ENCODE results near the gene ENTR1.
A peak's percentile ranks its signal among the peaks of the same experiment; 100 is the strongest.

ENTR1 gene

GRCh38 chr9:136364942-136365774, 45.3 kb downstream of the ENTR1 start:
- H3K27ac ChIP-seq (ENCODE audit: low read length, poor library complexity, severe bottlenecking), result no peak overlapping the region
- WGBS, result 94% methylated on average over 31 of the region's 31 CpGs

GRCh38 chr9:136363949-136364748, 46.3 kb downstream of the ENTR1 start:
- no peak overlapping the region for H3K23ac ChIP-seq (ENCODE audit: low read length in 2 of 2)
- no peak overlapping the region for H3K4me2 ChIP-seq (ENCODE audit: low read length, poor library complexity, severe bottlenecking)
- no peak overlapping the region for H2BK5ac ChIP-seq (ENCODE audit: low read depth, low read length, poor library complexity, severe bottlenecking)
- H2BK15ac ChIP-seq (ENCODE audit: low read depth, poor library complexity, severe bottlenecking), result peak overlapping the region; percentile 54
- H3K9ac ChIP-seq (ENCODE audit: low read length), result no peak overlapping the region
- H2AFZ ChIP-seq (ENCODE audit: low read depth, low read length), result no peak overlapping the region
- H3K18ac ChIP-seq (ENCODE audit: low read depth in 1 of 2, low read length in 2 of 2), result peak overlapping the region in 1 of 2 experiments; percentile 6
- H3K14ac ChIP-seq (ENCODE audit: low read length in 2 of 2), result peak overlapping the region in 1 of 2 experiments; percentile 53
- 75% methylated on average over 49 of the region's 54 CpGs for WGBS
- DNase-seq, result no peak
- H2AK5ac ChIP-seq (ENCODE audit: low read length, severe bottlenecking), result peak overlapping the region; percentile 27
- peak overlapping the region in 1 of 2 experiments; percentile 16 for H3K4ac ChIP-seq (ENCODE audit: low read depth in 1 of 2, low read length in 2 of 2)
- H4K8ac ChIP-seq (ENCODE audit: low read length), result peak overlapping the region; percentile 39
- H2BK120ac ChIP-seq (ENCODE audit: low read depth, low read length), result no peak overlapping the region
- no peak overlapping the region for H3K27ac ChIP-seq (ENCODE audit: low read length, poor library complexity, severe bottlenecking)
- peaks cover 11% of the 10 kb centered on the region for H3K79me1 ChIP-seq (replicated peaks; ENCODE audit: low read length, poor library complexity, severe bottlenecking)
- H3K4me1 ChIP-seq (ENCODE audit: control insufficient read depth, insufficient read depth, low read depth, low read length), result peaks cover 44% of the 10 kb centered on the region
- H2BK12ac ChIP-seq (ENCODE audit: low read length in 2 of 2), result peak overlapping the region in 1 of 2 experiments; percentile 4
- H4K91ac ChIP-seq (ENCODE audit: low read length), result peak overlapping the region; percentile 27
- no peaks in the 10 kb centered on the region for H3K27me3 ChIP-seq (ENCODE audit: control insufficient read depth in 1 of 2, insufficient read depth in 1 of 2, low read length in 2 of 2)
- H3K4me3 ChIP-seq (ENCODE audit: insufficient read depth in 1 of 2, low read depth in 1 of 2, low read length in 2 of 2), result peak overlapping the region in 1 of 2 experiments; percentile 78
- no peaks in the 10 kb centered on the region for H3K9me3 ChIP-seq (ENCODE audit: control insufficient read depth, low read length)
- H3K36me3 ChIP-seq (ENCODE audit: control insufficient read depth in 1 of 2, insufficient read depth in 2 of 2, low read depth in 1 of 2, low read length in 2 of 2), result peaks cover 3 to 46% of the 10 kb centered on the region in 2 experiments

More at GRCh38 chr9:136364942-136365774, 45.3 kb downstream of the ENTR1 start:
- Histone ChIP-seq H3K4me2 (ENCODE audit: low read length, poor library complexity, severe bottlenecking) (no peak overlapping the region), H2BK120ac (ENCODE audit: low read depth, low read length) (no peak overlapping the region), H3K9ac (ENCODE audit: low read length) (no peak overlapping the region), H3K14ac (ENCODE audit: low read length in 2 of 2) (peak overlapping the region in 1 of 2 experiments; percentile 22), H3K79me1 (replicated peaks; ENCODE audit: low read length, poor library complexity, severe bottlenecking) (peaks cover 11% of the 10 kb centered on the region), H3K9me3 (ENCODE audit: control insufficient read depth, low read length) (no peaks in the 10 kb centered on the region), H3K4me1 (ENCODE audit: control insufficient read depth, insufficient read depth, low read depth, low read length) (peaks cover 43% of the 10 kb centered on the region), H4K8ac (ENCODE audit: low read length) (no peak overlapping the region), H2AK5ac (ENCODE audit: low read length, severe bottlenecking) (no peak overlapping the region), H3K27me3 (ENCODE audit: control insufficient read depth in 1 of 2, insufficient read depth in 1 of 2, low read length in 2 of 2) (no peaks in the 10 kb centered on the region), H3K4me3 (ENCODE audit: insufficient read depth in 1 of 2, low read depth in 1 of 2, low read length in 2 of 2) (no peak overlapping the region), H2AFZ (ENCODE audit: low read depth, low read length) (no peak overlapping the region), H2BK12ac (ENCODE audit: low read length in 2 of 2) (peak overlapping the region in 1 of 2 experiments; percentile 69), H2BK15ac (ENCODE audit: low read depth, poor library complexity, severe bottlenecking) (no peak overlapping the region), H3K4ac (ENCODE audit: low read depth in 1 of 2, low read length in 2 of 2) (no peak overlapping the region), H3K23ac (ENCODE audit: low read length in 2 of 2) (no peak overlapping the region), H3K18ac (ENCODE audit: low read depth in 1 of 2, low read length in 2 of 2) (peak overlapping the region in 1 of 2 experiments; percentile 56), H4K91ac (ENCODE audit: low read length) (peak overlapping the region; percentile 18), H2BK5ac (ENCODE audit: low read depth, low read length, poor library complexity, severe bottlenecking) (no peak overlapping the region), H3K36me3 (ENCODE audit: control insufficient read depth in 1 of 2, insufficient read depth in 2 of 2, low read depth in 1 of 2, low read length in 2 of 2) (peaks cover 0 to 48% of the 10 kb centered on the region in 2 experiments)
- DNase-seq, result no peak

DNA sequence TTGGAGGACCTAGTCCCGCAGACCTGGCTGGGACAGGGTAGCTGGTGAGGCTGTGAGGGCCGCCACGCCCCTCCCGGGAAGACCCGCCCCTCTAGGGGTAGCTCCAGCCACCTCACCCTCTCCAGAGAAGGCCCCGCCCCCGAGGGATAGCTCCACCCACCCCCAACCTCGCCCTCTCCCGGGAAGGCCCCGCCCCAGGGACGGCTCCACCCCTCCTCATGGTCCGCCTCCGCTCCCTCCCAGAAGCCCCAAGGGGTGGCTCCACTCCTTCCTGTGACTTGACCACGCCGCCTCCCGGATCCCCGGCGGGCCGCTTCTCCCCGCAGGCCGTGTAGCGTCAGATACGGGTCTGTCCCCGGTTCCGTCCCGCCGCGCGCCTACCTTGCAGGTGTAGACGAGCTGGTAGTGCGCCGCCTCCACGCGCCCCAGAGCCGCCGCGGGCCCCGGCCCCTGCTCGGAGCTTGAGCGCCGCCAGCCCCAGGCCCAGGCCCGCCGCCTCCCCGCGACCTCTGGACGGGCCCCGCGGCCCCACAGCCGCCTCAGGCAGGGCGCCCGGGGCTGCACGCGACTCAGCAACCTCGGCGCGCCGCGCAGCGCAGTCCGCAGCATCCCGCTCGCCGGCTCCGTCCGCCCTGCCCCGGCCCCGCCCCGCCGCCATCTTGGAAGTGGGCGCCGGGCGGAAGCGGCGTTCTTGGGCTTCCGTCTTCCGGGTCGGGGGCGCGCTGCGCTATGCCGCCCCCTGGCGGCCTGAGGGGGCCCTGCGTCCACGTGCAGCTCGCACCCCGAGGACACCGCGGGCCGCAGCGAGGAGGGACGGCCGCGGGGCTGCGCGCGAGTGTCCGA, 47.1 kb downstream of the ENTR1 start, which contains the start of gene DNLZ:
DNLZ (minus strand) TSS at position 639 of the 843 bp plus-strand sequence; CDS start at position 609, 30 bp downstream.
- DNase-seq, result peak; percentile 93
- peak within 1 kb of the TSS; percentile 43 to 99 for H3K14ac ChIP-seq (ENCODE audit: low read length in 2 of 2)
- no peak within 1 kb of the TSS for H3K27ac ChIP-seq (ENCODE audit: low read length, poor library complexity, severe bottlenecking)
- H3K4ac ChIP-seq (ENCODE audit: low read depth in 1 of 2, low read length in 2 of 2), result peak within 1 kb of the TSS; percentile 96 to 99
- H2BK15ac ChIP-seq (ENCODE audit: low read depth, poor library complexity, severe bottlenecking), result peak within 1 kb of the TSS; percentile 60
- H2AK5ac ChIP-seq (ENCODE audit: low read length, severe bottlenecking), result peak within 1 kb of the TSS; percentile 27
- 1% methylated on average over 89 of the region's 97 CpGs for WGBS
- no peaks in the 10 kb centered on the region for H3K9me3 ChIP-seq (ENCODE audit: control insufficient read depth, low read length)
- peak within 1 kb of the TSS; percentile 94 for H4K8ac ChIP-seq (ENCODE audit: low read length)
- H3K27me3 ChIP-seq (ENCODE audit: control insufficient read depth in 1 of 2, insufficient read depth in 1 of 2, low read length in 2 of 2), result no peaks in the 10 kb centered on the region
- H2BK12ac ChIP-seq (ENCODE audit: low read length in 2 of 2), result peak within 1 kb of the TSS in 1 of 2 experiments; percentile 33
- H2BK5ac ChIP-seq (ENCODE audit: low read depth, low read length, poor library complexity, severe bottlenecking), result peak within 1 kb of the TSS; percentile 81
- peak within 1 kb of the TSS; percentile 98 for H4K91ac ChIP-seq (ENCODE audit: low read length)
- H3K18ac ChIP-seq (ENCODE audit: low read depth in 1 of 2, low read length in 2 of 2), result peak within 1 kb of the TSS; percentile 98 to 99
- H3K4me2 ChIP-seq (ENCODE audit: low read length, poor library complexity, severe bottlenecking), result peak within 1 kb of the TSS; percentile 57
- peaks cover 10 to 55% of the 10 kb centered on the region in 2 experiments for H3K36me3 ChIP-seq (ENCODE audit: control insufficient read depth in 1 of 2, insufficient read depth in 2 of 2, low read depth in 1 of 2, low read length in 2 of 2)
- H3K9ac ChIP-seq (ENCODE audit: low read length), result peak within 1 kb of the TSS; percentile 90
- peaks cover 48% of the 10 kb centered on the region for H3K4me1 ChIP-seq (ENCODE audit: control insufficient read depth, insufficient read depth, low read depth, low read length)
- peaks cover 11% of the 10 kb centered on the region for H3K79me1 ChIP-seq (replicated peaks; ENCODE audit: low read length, poor library complexity, severe bottlenecking)
- H2AFZ ChIP-seq (ENCODE audit: low read depth, low read length), result peak within 1 kb of the TSS; percentile 67
- H3K4me3 ChIP-seq (ENCODE audit: insufficient read depth in 1 of 2, low read depth in 1 of 2, low read length in 2 of 2), result peak within 1 kb of the TSS; percentile 78 to 95
- H2BK120ac ChIP-seq (ENCODE audit: low read depth, low read length), result peak within 1 kb of the TSS; percentile 86
- H3K23ac ChIP-seq (ENCODE audit: low read length in 2 of 2), result peak within 1 kb of the TSS in 1 of 2 experiments; percentile 85
